ENCODE results near the gene PTRHD1. TPM values are rescaled to one million over a fixed set of nuclear protein-coding genes. Genes with fewer than 3 reads are reported as not detected.

The PTRHD1 gene, protein sequence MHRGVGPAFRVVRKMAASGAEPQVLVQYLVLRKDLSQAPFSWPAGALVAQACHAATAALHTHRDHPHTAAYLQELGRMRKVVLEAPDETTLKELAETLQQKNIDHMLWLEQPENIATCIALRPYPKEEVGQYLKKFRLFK
- 13.7 and 20.2 TPM in 2 replicates for total RNA-seq
- 38.0 TPM for polyA plus RNA-seq (2012)

- peak; percentile 98 for DNase-seq (ENCODE audit: low read depth)
Observed at GRCh38 chr2:24792874-24793760, at the start of gene PTRHD1, which contains the start of gene CENPO. Gene PTRHD1 (minus strand): TSS chr2:24793391. CDS start chr2:24793377, 14 bp downstream. Gene CENPO (plus strand): TSS chr2:24793425. CDS start chr2:24793920, 495 bp downstream.

DNA sequence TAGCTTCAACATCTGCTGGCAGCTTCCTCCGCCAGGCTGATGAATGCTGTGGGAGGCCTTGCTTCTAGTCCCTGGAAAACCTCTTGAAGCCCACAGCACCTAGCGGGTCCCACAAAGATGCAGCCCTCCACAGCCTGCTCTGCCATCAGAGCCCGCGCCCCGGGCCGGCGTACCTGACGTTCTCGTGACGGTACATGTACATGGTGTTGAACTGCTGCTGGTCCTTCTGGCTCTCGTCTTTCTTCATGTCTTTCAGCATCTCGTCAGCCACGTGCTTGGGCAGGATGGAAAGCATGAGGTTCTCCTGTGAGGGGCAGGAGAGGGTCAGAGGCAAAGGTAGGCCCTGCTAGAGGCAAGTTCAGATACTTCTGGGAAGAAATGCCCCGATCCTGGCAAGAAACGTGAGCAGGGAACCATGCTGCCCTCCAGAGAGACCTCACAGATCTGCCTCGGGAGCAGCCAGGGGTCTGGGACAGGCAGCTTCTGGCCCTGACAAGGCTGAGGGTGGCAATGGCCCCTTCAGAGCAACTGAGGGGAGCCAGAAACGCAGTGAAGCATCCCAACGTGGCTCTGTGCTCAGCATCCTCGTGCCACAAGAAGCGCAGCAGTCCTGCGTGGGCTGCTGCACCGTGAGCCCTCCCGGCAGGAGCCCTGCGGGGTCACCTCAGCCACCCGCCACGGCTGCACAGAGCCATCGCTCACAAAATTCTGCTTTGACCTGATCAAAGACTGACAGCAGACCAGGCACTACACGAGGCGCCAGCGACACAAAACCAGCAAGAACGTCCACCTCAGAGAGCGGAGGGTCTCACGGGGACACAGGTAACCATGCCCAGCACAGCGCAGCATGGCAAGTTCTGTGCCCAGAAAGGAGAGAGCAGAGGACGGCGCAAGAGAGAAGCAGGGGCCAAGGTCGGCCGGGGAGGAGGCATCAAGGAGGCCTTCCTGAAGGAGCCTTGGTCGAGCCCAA lies 49.2 kb upstream of the PTRHD1 start:
- no peak for DNase-seq (ENCODE audit: low read depth)

DNA sequence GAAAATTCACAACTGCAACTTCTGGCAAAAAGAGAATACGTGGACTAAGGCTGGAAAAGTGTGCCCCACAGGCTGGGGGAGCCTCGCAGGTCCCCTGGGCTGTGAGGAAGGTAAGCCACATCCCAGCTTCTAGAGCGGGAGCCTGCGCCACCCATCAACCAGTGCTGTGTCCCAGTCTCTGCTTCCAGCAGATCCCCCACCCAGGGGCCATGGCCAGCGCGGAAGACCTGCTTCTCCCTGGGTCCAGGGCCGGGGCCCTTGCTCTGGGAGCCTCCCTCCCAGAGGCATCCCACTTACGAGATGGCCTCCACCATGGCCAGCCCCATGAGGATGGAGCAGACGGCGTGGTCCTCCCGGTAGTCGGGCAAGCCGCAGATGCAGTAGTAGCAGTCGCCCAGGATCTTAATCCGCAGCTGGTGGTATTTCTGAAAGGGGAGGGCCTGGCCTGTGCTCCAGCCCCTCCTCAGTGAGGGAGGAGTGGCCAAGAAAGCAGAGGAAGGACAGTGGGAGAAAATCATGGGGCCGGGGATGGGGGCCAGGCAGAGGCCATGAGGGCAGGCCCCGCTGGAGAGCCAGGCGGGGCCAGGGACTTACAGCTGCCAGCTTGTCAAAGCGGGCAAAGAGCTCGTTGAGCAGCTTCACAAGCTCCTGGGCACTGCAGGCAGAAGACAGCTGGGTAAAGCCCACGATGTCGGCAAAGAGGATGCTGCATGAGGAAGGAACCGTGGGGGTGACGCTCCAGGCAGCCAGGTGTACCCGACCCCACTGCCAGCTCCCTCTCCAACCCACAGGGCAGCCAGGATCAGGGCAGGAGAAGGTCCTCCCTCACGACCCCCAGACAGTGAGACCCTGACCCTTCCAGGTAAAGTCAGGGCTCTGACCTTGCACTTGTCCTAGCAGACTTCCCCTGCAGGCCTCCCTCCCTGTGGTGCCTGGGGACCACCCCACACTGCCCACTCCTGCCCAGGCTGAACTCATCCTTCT lies 48.1 kb upstream of the PTRHD1 start:
- no peak for DNase-seq (ENCODE audit: low read depth)

DNA sequence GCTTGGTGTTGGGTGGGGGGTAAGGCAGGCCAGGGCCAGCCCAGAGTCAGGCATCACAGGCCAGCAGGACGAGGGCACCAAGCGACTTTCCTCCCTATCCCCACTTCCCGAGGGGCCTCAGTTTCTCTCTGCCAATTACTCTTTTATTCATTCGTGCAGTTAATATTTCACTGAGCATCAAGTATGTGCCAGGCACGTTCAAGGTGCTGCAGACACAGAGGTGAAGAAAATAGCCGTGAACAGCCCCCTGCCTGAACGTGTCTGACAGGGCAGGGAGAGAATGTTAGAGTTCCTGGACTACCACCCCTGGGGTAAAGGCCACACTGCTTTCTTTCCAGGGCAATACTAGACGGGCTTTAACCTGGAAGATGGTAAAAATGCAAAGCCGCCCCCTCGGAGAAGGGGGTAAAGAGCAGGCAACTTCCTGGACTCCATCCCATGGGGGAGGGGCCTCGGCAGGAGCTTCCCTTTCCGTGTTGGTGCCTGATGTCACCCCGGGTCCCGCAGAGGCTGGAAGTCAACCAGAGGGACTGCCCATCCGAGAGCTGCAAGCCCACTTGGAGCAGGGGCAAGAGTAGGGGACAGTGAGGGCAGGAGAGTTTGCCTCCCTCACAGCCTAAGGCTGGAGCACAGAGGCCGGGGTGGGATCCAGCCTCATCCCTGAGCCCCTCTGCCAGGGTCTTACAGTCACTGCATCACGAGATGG lies 47.1 kb upstream of the PTRHD1 start:
- DNase-seq (ENCODE audit: low read depth): no peak

- DNase-seq (ENCODE audit: low read depth): no peak
Observed at GRCh38 chr2:24839729-24840128, 46.5 kb upstream of the PTRHD1 start.

- no peak for DNase-seq (ENCODE audit: low read depth)
Observed at GRCh38 chr2:24838541-24838940, 45.4 kb upstream of the PTRHD1 start.

GRCh38 chr2:24837996-24838513 lies 44.9 kb upstream of the PTRHD1 start:
- DNase-seq (ENCODE audit: low read depth): no peak

- no peak for DNase-seq (ENCODE audit: low read depth)
Observed at GRCh38 chr2:24836706-24837105, 43.5 kb upstream of the PTRHD1 start.

GRCh38 chr2:24836206-24836605 lies 43.0 kb upstream of the PTRHD1 start:
- DNase-seq (ENCODE audit: low read depth): no peak

- DNase-seq (ENCODE audit: low read depth): peak; percentile 28
Observed at GRCh38 chr2:24835411-24835810, 42.2 kb upstream of the PTRHD1 start.

GRCh38 chr2:24834733-24835395 lies 41.7 kb upstream of the PTRHD1 start:
- no peak for DNase-seq (ENCODE audit: low read depth)

GRCh38 chr2:24833821-24834732 lies 40.9 kb upstream of the PTRHD1 start:
- DNase-seq (ENCODE audit: low read depth): no peak

DNA sequence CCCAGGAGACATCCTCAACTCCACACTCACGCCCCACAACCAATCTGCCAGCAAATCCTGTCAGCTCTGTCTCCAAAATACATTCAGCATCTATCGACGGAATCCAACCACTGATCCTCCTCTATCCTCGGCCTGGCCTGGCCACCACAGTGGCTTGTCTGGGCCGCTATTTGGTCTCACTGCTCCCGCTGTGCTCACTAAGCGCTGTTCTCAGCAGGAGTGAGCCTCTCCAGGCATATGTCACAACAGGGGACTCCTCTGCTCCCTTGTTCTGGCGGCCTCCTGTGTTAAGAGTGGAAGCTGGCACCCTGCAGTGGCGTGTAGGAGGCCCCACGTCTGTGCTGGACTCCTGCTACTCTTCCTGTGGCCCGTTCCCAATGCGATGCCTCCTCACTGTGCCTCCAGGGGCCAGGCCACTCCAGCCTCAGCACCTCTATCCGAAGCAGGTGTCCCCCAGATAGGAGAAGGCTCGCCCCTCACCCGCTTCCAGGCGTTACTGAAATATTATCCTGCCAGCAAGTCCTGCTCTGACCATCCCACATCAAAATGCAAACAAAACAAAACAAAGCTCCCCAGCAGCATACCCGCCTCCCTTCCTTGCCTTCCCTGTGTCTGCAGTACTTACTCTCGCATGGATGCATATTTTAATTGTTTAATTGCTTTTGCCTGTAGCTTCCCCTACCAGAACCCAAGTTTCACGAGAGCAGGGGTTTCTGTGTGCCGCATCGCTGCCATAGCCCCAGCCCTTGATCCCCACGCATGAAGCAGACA lies 39.9 kb upstream of the PTRHD1 start:
- DNase-seq (ENCODE audit: low read depth): no peak

DNA sequence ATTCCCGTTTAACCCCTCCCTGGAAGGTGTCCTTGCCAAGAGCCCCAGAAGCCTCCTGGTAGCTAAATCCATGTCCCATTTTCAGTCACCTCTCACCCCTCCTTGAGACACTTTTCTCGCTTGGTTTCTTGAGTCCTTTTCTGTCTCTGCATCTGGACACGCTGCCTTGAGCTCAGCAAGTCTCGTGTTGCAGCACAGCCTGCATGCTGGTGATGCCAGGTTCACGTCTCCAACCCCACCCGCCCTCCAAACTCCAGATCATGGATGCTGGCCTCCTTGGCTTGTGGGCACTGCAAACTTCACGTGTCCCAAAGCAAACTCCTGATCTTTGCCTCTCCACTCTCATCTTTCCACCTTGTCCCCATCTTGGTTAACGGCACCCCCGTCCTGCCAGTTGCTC lies 39.3 kb upstream of the PTRHD1 start:
- no peak for DNase-seq (ENCODE audit: low read depth)

- peak; percentile 84 for DNase-seq (ENCODE audit: low read depth)
Observed at GRCh38 chr2:24832073-24832461, 38.9 kb upstream of the PTRHD1 start.

DNA sequence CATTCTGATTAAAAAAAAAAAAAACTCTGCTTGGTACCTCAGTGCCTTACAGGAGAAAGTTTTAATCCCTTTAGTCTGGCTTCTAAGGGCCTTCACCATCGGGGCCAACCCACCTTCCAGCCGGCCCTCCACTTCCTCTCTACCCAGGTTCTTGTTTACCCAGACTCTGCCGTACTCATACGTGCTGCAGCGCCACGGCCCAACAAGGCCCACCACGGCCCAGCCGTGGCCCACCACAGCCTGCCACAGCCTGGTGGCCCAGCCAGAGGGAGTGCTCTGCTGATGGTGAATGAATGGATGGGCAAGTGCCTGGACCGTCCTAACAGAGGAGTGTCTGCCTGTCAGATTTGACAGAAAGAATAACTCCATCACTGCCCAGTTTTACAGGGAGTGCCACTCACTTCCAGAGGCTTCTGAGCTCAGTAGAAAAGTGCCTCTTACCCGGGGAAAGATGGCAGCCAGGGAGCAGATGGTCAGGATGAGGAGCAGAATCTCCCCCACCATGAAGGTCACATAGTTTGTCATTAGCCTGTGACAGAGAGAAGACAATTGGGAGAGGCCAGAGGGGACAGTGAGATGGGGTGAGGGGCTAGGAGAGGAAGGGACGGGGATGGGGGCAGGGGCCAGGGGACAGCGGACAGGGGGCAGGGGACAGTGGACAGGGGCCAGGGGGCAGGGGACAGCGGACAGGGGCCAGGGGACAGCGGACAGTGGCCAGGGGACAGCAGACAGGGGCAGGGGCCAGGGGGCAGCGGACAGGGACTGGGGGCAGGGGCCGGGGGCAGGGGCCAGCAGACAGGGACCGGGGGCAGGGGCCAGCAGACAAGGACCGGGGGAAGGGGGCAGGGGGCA lies 38.3 kb upstream of the PTRHD1 start:
- DNase-seq (ENCODE audit: low read depth): no peak
